ENCODE data around the gene ERCC6L2.

ERCC6L2 gene

GRCh38 chr9:95940265-95940664 is 64.8 kb downstream of the ERCC6L2 start:
- CTCF ChIA-PET, result interaction anchor here (1.3 kb wide), 1 partner anchor 376 kb away, joined by 4 read pairs; no protein-coding TSS in a partner anchor
- POLR2A ChIA-PET, result no interaction called here
- Histone ChIP-seq H3K36me3 (ENCODE audit: control insufficient read depth in 2 of 2, insufficient read depth in 1 of 2, low read length in 2 of 2) (peaks cover 23 to 66% of the 10 kb centered on the region in 2 experiments; a peak in 2 of 3 replicates), H3K4me1 (ENCODE audit: control insufficient read depth, insufficient read depth, low read length) (no peaks in the 10 kb centered on the region), H3K9me3 (ENCODE audit: control insufficient read depth, insufficient read depth, low read depth, low read length) (no peaks in the 10 kb centered on the region), H3K4me3 (ENCODE audit: low read depth, low read length) (no peak overlapping the region), H3K27ac (ENCODE audit: extremely low read depth, low read depth, low read length) (no peak overlapping the region)
- TF ChIP-seq SP2 (tag by site-specific recombination; IDR thresholded peaks at IDR 0.05) (no peak), ZNF266 (tag by site-specific recombination; IDR thresholded peaks at IDR 0.05; ENCODE audit: low read depth) (no peak), HOXD13 (CRISPR knock-in tag; IDR thresholded peaks at IDR 0.05; ENCODE audit: borderline replicate concordance) (no peak), ZNF664 (tag by site-specific recombination; IDR thresholded peaks at IDR 0.05) (no peak), ZNF37A (tag by site-specific recombination; IDR thresholded peaks at IDR 0.05) (no peak), ZNF645 (tag by site-specific recombination; IDR thresholded peaks at IDR 0.05) (no peak), KLF9 (tag by site-specific recombination; IDR thresholded peaks at IDR 0.05; ENCODE audit: low read depth) (no peak), ZNF2 (tag by site-specific recombination; IDR thresholded peaks at IDR 0.05) (no peak), INSM2 (tag by site-specific recombination; IDR thresholded peaks at IDR 0.05) (no peak), ZEB2 (tag by site-specific recombination; IDR thresholded peaks at IDR 0.05) (no peak), PRDM10 (tag by site-specific recombination; IDR thresholded peaks at IDR 0.05) (no peak), ZNF548 (tag by site-specific recombination; IDR thresholded peaks at IDR 0.05) (no peak), ZFHX2 (tag by site-specific recombination; conservative IDR thresholded peaks at IDR 0.05) (no peak), ZNF239 (tag by site-specific recombination; IDR thresholded peaks at IDR 0.05) (no peak), ZNF426 (tag by site-specific recombination; IDR thresholded peaks at IDR 0.05) (no peak), ZNF658 (tag by site-specific recombination; IDR thresholded peaks at IDR 0.05) (no peak), ZNF202 (tag by site-specific recombination; IDR thresholded peaks at IDR 0.05; ENCODE audit: borderline replicate concordance) (no peak)

GRCh38 chr9:95942016-95942415 is 66.5 kb downstream of the ERCC6L2 start:
- Histone ChIP-seq H3K4me3 (ENCODE audit: low read depth, low read length) (no peak overlapping the region), H3K4me1 (ENCODE audit: control insufficient read depth, insufficient read depth, low read length) (no peaks in the 10 kb centered on the region), H3K9me3 (ENCODE audit: control insufficient read depth, insufficient read depth, low read depth, low read length) (no peaks in the 10 kb centered on the region), H3K36me3 (ENCODE audit: control insufficient read depth in 2 of 2, insufficient read depth in 1 of 2, low read length in 2 of 2) (peaks cover 23 to 58% of the 10 kb centered on the region in 2 experiments; a peak in 2 of 3 replicates), H3K27ac (ENCODE audit: extremely low read depth, low read depth, low read length) (no peak overlapping the region)
- POLR2A ChIA-PET, result no interaction called here
- CTCF ChIA-PET, result no interaction called here
- TF ChIP-seq GLIS2 (tag by site-specific recombination; IDR thresholded peaks at IDR 0.05) (no peak), ZNF621 (tag by site-specific recombination; IDR thresholded peaks at IDR 0.05) (no peak), PRDM6 (tag by site-specific recombination; IDR thresholded peaks at IDR 0.05) (no peak), ZNF221 (tag by site-specific recombination; IDR thresholded peaks at IDR 0.05; ENCODE audit: borderline replicate concordance) (no peak), IKZF3 (tag by site-specific recombination; IDR thresholded peaks at IDR 0.05) (no peak), ZNF16 (tag by site-specific recombination; IDR thresholded peaks at IDR 0.05; ENCODE audit: low read depth) (no peak), TRIM28 (IDR thresholded peaks at IDR 0.05; ENCODE audit: borderline replicate concordance, low read length) (no peak), ZNF335 (tag by site-specific recombination; conservative IDR thresholded peaks at IDR 0.05) (no peak), BCL6B (tag by site-specific recombination; IDR thresholded peaks at IDR 0.05) (no peak), TCF7L2 (IDR thresholded peaks at IDR 0.05; ENCODE audit: borderline replicate concordance, low read depth, low read length) (no peak), ZNF544 (tag by site-specific recombination; IDR thresholded peaks at IDR 0.05) (no peak), ZBTB1 (tag by site-specific recombination; IDR thresholded peaks at IDR 0.05) (no peak)

All from HEK293 (cell line).